MM.1S (cell line): ENCODE data around the gene SCAPER.

Experiments
- EZH2 ChIP-seq: fragments of 300-600 bp; sonication (generic); optimal IDR thresholded peaks from 2 replicates; pipeline ENCODE3; 2017; ENCODE audit warnings: low read depth, mild to moderate bottlenecking, antibody characterized with exemption, low read length, mixed read lengths
- EZH2phosphoT487 ChIP-seq: fragments of 300-600 bp; sonication (generic); IDR thresholded peaks from 2 replicates; pipeline ENCODE4 v1.6.1; 2018; ENCODE audit warnings: antibody characterized with exemption, low read length
- TF ChIP-seq, protein P1 (sequence below): fragments of 300-600 bp; sonication (generic); IDR thresholded peaks from 2 replicates; pipeline ENCODE4 v1.5.1; 2016; ENCODE audit warnings: antibody characterized with exemption, low read length, mixed read lengths

DNA sequence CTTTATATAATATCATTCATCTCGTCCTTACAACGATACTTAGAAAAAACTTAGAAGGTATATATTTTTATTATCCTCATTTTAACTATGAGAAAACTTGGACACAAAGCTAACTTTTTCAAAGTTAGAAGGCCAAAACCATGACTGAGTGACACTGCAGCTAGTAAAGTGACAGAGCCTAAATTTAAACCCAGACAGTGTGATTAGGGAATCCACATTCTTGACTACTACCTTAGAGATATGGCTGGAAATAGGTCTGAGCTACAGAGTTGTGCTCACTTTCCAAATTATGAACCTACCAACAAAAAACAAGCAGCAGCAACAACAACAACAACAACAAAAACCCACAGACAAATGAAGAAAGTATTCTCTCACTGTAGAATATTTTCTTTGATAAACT is 236.2 kb downstream of the SCAPER start:
- TF ChIP-seq, protein P1, sequence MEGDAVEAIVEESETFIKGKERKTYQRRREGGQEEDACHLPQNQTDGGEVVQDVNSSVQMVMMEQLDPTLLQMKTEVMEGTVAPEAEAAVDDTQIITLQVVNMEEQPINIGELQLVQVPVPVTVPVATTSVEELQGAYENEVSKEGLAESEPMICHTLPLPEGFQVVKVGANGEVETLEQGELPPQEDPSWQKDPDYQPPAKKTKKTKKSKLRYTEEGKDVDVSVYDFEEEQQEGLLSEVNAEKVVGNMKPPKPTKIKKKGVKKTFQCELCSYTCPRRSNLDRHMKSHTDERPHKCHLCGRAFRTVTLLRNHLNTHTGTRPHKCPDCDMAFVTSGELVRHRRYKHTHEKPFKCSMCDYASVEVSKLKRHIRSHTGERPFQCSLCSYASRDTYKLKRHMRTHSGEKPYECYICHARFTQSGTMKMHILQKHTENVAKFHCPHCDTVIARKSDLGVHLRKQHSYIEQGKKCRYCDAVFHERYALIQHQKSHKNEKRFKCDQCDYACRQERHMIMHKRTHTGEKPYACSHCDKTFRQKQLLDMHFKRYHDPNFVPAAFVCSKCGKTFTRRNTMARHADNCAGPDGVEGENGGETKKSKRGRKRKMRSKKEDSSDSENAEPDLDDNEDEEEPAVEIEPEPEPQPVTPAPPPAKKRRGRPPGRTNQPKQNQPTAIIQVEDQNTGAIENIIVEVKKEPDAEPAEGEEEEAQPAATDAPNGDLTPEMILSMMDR, result no peak
- TF ChIP-seq EZH2 (no peak), EZH2phosphoT487 (no peak)
